IPS-18a (cell line): ENCODE data around the gene TBC1D14.
"Not testable (repeated sequence)": the region's sequence is repeated elsewhere in the genome, so short reads cannot be mapped to it uniquely, and the experiment has no call there.

ENCODE experiments used
- H3K27ac ChIP-seq: one replicate; pipeline ENCODE4 v1.5.1; 2013; ENCODE audit warnings: low read length
- H3K27me3 ChIP-seq: one replicate; pipeline ENCODE4 v1.6.1; 2013; ENCODE audit warnings: mild to moderate bottlenecking, low read length; ENCODE audit not compliant: control insufficient read depth, insufficient read depth
- H3K36me3 ChIP-seq: one replicate; pipeline ENCODE4 v1.6.1; 2013; ENCODE audit warnings: low read depth, low read length; ENCODE audit not compliant: control insufficient read depth
- H3K4me1 ChIP-seq: one replicate; pipeline ENCODE4 v1.6.1; 2013; ENCODE audit warnings: low read depth, low read length; ENCODE audit not compliant: control insufficient read depth
- H3K4me3 ChIP-seq: one replicate; pipeline ENCODE4 v1.5.1; 2013; ENCODE audit warnings: low read length
- H3K9ac ChIP-seq: one replicate; pipeline ENCODE4 v1.6.1; 2013; ENCODE audit warnings: mild to moderate bottlenecking, low read length, moderate library complexity
- H3K9me3 ChIP-seq: one replicate; pipeline ENCODE4 v1.6.1; 2013; ENCODE audit warnings: low read depth, low read length; ENCODE audit not compliant: control insufficient read depth

The TBC1D14 gene

GRCh38 chr4:6881908-6882307 is 27.7 kb upstream of the TBC1D14 start:
- H3K4me3 ChIP-seq: no peak overlapping the region
- no peak overlapping the region for H3K9ac ChIP-seq
- H3K9me3 ChIP-seq: no peaks in the 10 kb centered on the region
- H3K36me3 ChIP-seq: peaks cover 38% of the 10 kb centered on the region
- no peak overlapping the region for H3K27ac ChIP-seq
- H3K27me3 ChIP-seq: no peaks in the 10 kb centered on the region
- H3K4me1 ChIP-seq: no peaks in the 10 kb centered on the region

- no peaks in the 10 kb centered on the region for H3K9me3 ChIP-seq
- H3K36me3 ChIP-seq: peaks cover 32% of the 10 kb centered on the region
- H3K4me3 ChIP-seq: no peak overlapping the region
- no peaks in the 10 kb centered on the region for H3K4me1 ChIP-seq
- H3K9ac ChIP-seq: no peak overlapping the region
- no peaks in the 10 kb centered on the region for H3K27me3 ChIP-seq
- no peak overlapping the region for H3K27ac ChIP-seq
Measured at GRCh38 chr4:6884341-6884870, 25.2 kb upstream of the TBC1D14 start.

- no peaks in the 10 kb centered on the region for H3K27me3 ChIP-seq
- no peak overlapping the region for H3K27ac ChIP-seq
- H3K4me1 ChIP-seq: no peaks in the 10 kb centered on the region
- no peak overlapping the region for H3K4me3 ChIP-seq
- peaks cover 23% of the 10 kb centered on the region for H3K36me3 ChIP-seq
- no peak overlapping the region for H3K9ac ChIP-seq
- H3K9me3 ChIP-seq: no peaks in the 10 kb centered on the region
Measured at GRCh38 chr4:6885953-6886557, 23.6 kb upstream of the TBC1D14 start.

GRCh38 chr4:6886886-6887285 is 22.7 kb upstream of the TBC1D14 start:
- H3K9me3 ChIP-seq: no peaks in the 10 kb centered on the region
- no peaks in the 10 kb centered on the region for H3K4me1 ChIP-seq
- no peak overlapping the region for H3K4me3 ChIP-seq
- no peaks in the 10 kb centered on the region for H3K27me3 ChIP-seq
- no peak overlapping the region for H3K9ac ChIP-seq
- H3K27ac ChIP-seq: no peak overlapping the region
- peaks cover 14% of the 10 kb centered on the region for H3K36me3 ChIP-seq

GRCh38 chr4:6887591-6888371 is 21.8 kb upstream of the TBC1D14 start:
- H3K4me3 ChIP-seq: no peak overlapping the region
- H3K27ac ChIP-seq: no peak overlapping the region
- H3K36me3 ChIP-seq: peaks cover 6% of the 10 kb centered on the region
- no peaks in the 10 kb centered on the region for H3K4me1 ChIP-seq
- H3K9me3 ChIP-seq: no peaks in the 10 kb centered on the region
- no peak overlapping the region for H3K9ac ChIP-seq
- no peaks in the 10 kb centered on the region for H3K27me3 ChIP-seq

- Histone ChIP-seq H3K27me3 (no peaks in the 10 kb centered on the region), H3K36me3 (no peaks in the 10 kb centered on the region), H3K4me1 (no peaks in the 10 kb centered on the region), H3K27ac (no peak overlapping the region), H3K4me3 (no peak overlapping the region), H3K9me3 (no peaks in the 10 kb centered on the region), H3K9ac (no peak overlapping the region)
Measured at GRCh38 chr4:6888506-6889071, 21.0 kb upstream of the TBC1D14 start.

- H3K27ac ChIP-seq: no peak overlapping the region
- H3K36me3 ChIP-seq: no peaks in the 10 kb centered on the region
- H3K4me1 ChIP-seq: no peaks in the 10 kb centered on the region
- H3K9ac ChIP-seq: no peak overlapping the region
- H3K9me3 ChIP-seq: no peaks in the 10 kb centered on the region
- no peak overlapping the region for H3K4me3 ChIP-seq
- no peaks in the 10 kb centered on the region for H3K27me3 ChIP-seq
Measured at GRCh38 chr4:6889101-6889735, 20.4 kb upstream of the TBC1D14 start.

- Histone ChIP-seq H3K9me3 (no peaks in the 10 kb centered on the region), H3K27ac (no peak overlapping the region), H3K27me3 (no peaks in the 10 kb centered on the region), H3K4me3 (no peak overlapping the region), H3K36me3 (no peaks in the 10 kb centered on the region), H3K9ac (no peak overlapping the region), H3K4me1 (no peaks in the 10 kb centered on the region)
Measured at GRCh38 chr4:6889736-6890324, 19.8 kb upstream of the TBC1D14 start.

- Histone ChIP-seq H3K4me1 (no peaks in the 10 kb centered on the region), H3K27ac (no peak overlapping the region), H3K36me3 (no peaks in the 10 kb centered on the region), H3K9me3 (no peaks in the 10 kb centered on the region), H3K9ac (no peak overlapping the region), H3K27me3 (no peaks in the 10 kb centered on the region), H3K4me3 (no peak overlapping the region)
Measured at GRCh38 chr4:6890358-6890757, 19.3 kb upstream of the TBC1D14 start.

GRCh38 chr4:6890971-6891370 is 18.7 kb upstream of the TBC1D14 start:
- not testable (repeated sequence) for H3K27me3 ChIP-seq, H3K36me3 ChIP-seq, H3K27ac ChIP-seq, H3K4me1 ChIP-seq, H3K9ac ChIP-seq, H3K4me3 ChIP-seq, H3K9me3 ChIP-seq

- Histone ChIP-seq H3K27me3 (no peaks in the 10 kb centered on the region), H3K27ac (no peak overlapping the region), H3K4me1 (no peaks in the 10 kb centered on the region), H3K36me3 (no peaks in the 10 kb centered on the region), H3K9me3 (no peaks in the 10 kb centered on the region), H3K9ac (no peak overlapping the region), H3K4me3 (no peak overlapping the region)
Measured at GRCh38 chr4:6891436-6892170, 18.0 kb upstream of the TBC1D14 start.
